Ectodermal cell (in vitro differentiated cells): ENCODE results near the gene GLIPR2.
A peak's percentile ranks its signal among the peaks of the same experiment; 100 is the strongest.

Experiments used
- H3K27ac ChIP-seq: 2 replicates; pipeline ENCODE4 v1.7.0; 2013; ENCODE audit warnings: mild to moderate bottlenecking, low read depth, low read length; ENCODE audit not compliant: insufficient read depth, poor library complexity, severe bottlenecking
- H3K27me3 ChIP-seq: 2 replicates; pipeline ENCODE4 v1.7.0; 2013; ENCODE audit warnings: mild to moderate bottlenecking, low read length; ENCODE audit not compliant: insufficient read depth, control insufficient read depth, poor library complexity, severe bottlenecking
- H3K36me3 ChIP-seq: one replicate; pipeline ENCODE4 v1.7.0; 2013; ENCODE audit warnings: low read length; ENCODE audit not compliant: control insufficient read depth, insufficient read depth
- H3K4me1 ChIP-seq: one replicate; pipeline ENCODE4 v1.7.0; 2013; ENCODE audit warnings: low read length; ENCODE audit not compliant: control insufficient read depth, insufficient read depth
- H3K4me3 ChIP-seq: 2 replicates; pipeline ENCODE4 v1.7.0; 2013; ENCODE audit warnings: low read depth, low read length, control low read depth; ENCODE audit not compliant: insufficient read depth
- H3K9me3 ChIP-seq: 2 replicates; pipeline ENCODE4 v1.7.0; 2013; ENCODE audit warnings: mild to moderate bottlenecking, low read length, moderate library complexity; ENCODE audit not compliant: control insufficient read depth
- WGBS, 2 experiments: methylation state at CpG; one replicate each; pipeline ENCODE4 v1.1.7; 2013; ENCODE audit warnings: missing lambda C conversion rate in 2 of 2; 5-methylcytosine and 5-hydroxymethylcytosine counted together

The GLIPR2 gene

GRCh38 chr9:36162211-36162738 lies 25.7 kb downstream of the GLIPR2 start:
- Histone ChIP-seq H3K4me1 (peaks cover 14% of the 10 kb centered on the region), H3K9me3 (no peaks in the 10 kb centered on the region), H3K4me3 (no peak overlapping the region), H3K36me3 (no peaks in the 10 kb centered on the region), H3K27me3 (no peaks in the 10 kb centered on the region), H3K27ac (peak overlapping the region; percentile 93)
- 80 to 84% methylated on average over 17 of the region's 17 CpGs for WGBS, 2 experiments

- WGBS, 2 experiments, result 9 to 14% methylated on average over 8 to 9 of the region's 9 CpGs
- Histone ChIP-seq H3K9me3 (no peaks in the 10 kb centered on the region), H3K4me3 (no peak overlapping the region), H3K4me1 (peaks cover 14% of the 10 kb centered on the region), H3K27ac (peak overlapping the region; percentile 93), H3K27me3 (no peaks in the 10 kb centered on the region), H3K36me3 (no peaks in the 10 kb centered on the region)
Measured at GRCh38 chr9:36163049-36163785, 26.7 kb downstream of the GLIPR2 start.

- H3K4me3 ChIP-seq, result no peak overlapping the region
- WGBS, 2 experiments, result 75 to 81% methylated on average over 4 of the region's 4 CpGs
- H3K9me3 ChIP-seq, result no peaks in the 10 kb centered on the region
- H3K36me3 ChIP-seq, result no peaks in the 10 kb centered on the region
- H3K27ac ChIP-seq, result peak overlapping the region; percentile 93
- H3K4me1 ChIP-seq, result peaks cover 14% of the 10 kb centered on the region
- H3K27me3 ChIP-seq, result no peaks in the 10 kb centered on the region
Measured at GRCh38 chr9:36163786-36164170, 27.2 kb downstream of the GLIPR2 start.

- no peaks in the 10 kb centered on the region for H3K27me3 ChIP-seq
- H3K36me3 ChIP-seq, result no peaks in the 10 kb centered on the region
- no peak overlapping the region for H3K27ac ChIP-seq
- no peak overlapping the region for H3K4me3 ChIP-seq
- peaks cover 14% of the 10 kb centered on the region for H3K4me1 ChIP-seq
- WGBS, 2 experiments, result 86 to 87% methylated on average over 6 of the region's 6 CpGs
- no peaks in the 10 kb centered on the region for H3K9me3 ChIP-seq
Measured at GRCh38 chr9:36164372-36164771, 27.8 kb downstream of the GLIPR2 start.

- no peaks in the 10 kb centered on the region for H3K9me3 ChIP-seq
- H3K4me3 ChIP-seq, result no peak overlapping the region
- no peak overlapping the region for H3K27ac ChIP-seq
- 67 to 69% methylated on average over 3 of the region's 3 CpGs for WGBS, 2 experiments
- no peaks in the 10 kb centered on the region for H3K27me3 ChIP-seq
- H3K36me3 ChIP-seq, result no peaks in the 10 kb centered on the region
- H3K4me1 ChIP-seq, result peaks cover 14% of the 10 kb centered on the region
Measured at GRCh38 chr9:36164989-36165388, 28.5 kb downstream of the GLIPR2 start.

GRCh38 chr9:36165826-36166167 lies 29.3 kb downstream of the GLIPR2 start:
- H3K27ac ChIP-seq, result no peak overlapping the region

GRCh38 chr9:36166168-36166927 lies 29.8 kb downstream of the GLIPR2 start:
- H3K27me3 ChIP-seq, result no peaks in the 10 kb centered on the region
- no peaks in the 10 kb centered on the region for H3K9me3 ChIP-seq
- no peaks in the 10 kb centered on the region for H3K36me3 ChIP-seq
- WGBS, 2 experiments, result 16 to 19% methylated on average over 58 of the region's 58 CpGs
- no peak overlapping the region for H3K27ac ChIP-seq
- H3K4me3 ChIP-seq, result no peak overlapping the region
- H3K4me1 ChIP-seq, result peaks cover 14% of the 10 kb centered on the region

More at GRCh38 chr9:36165826-36166167, 29.3 kb downstream of the GLIPR2 start:
- no peaks in the 10 kb centered on the region for H3K27me3 ChIP-seq
- H3K4me3 ChIP-seq, result no peak overlapping the region
- 81 to 85% methylated on average over 11 of the region's 12 CpGs for WGBS, 2 experiments
- H3K9me3 ChIP-seq, result no peaks in the 10 kb centered on the region
- no peaks in the 10 kb centered on the region for H3K36me3 ChIP-seq
- peaks cover 14% of the 10 kb centered on the region for H3K4me1 ChIP-seq

GRCh38 chr9:36169166-36169565 lies 32.6 kb downstream of the GLIPR2 start, which contains the start of gene CCIN:
Gene CCIN (plus strand): TSS chr9:36169388. CDS start chr9:36169503, 115 bp downstream.
- Histone ChIP-seq H3K9me3 (no peaks in the 10 kb centered on the region), H3K4me3 (no peak within 1 kb of the TSS), H3K36me3 (no peaks in the 10 kb centered on the region), H3K27me3 (no peaks in the 10 kb centered on the region), H3K27ac (no peak within 1 kb of the TSS), H3K4me1 (no peaks in the 10 kb centered on the region)
- 92 to 94% methylated on average over 6 of the region's 6 CpGs for WGBS, 2 experiments

- Histone ChIP-seq H3K27me3 (no peaks in the 10 kb centered on the region), H3K4me3 (no peak overlapping the region), H3K4me1 (no peaks in the 10 kb centered on the region), H3K36me3 (no peaks in the 10 kb centered on the region), H3K9me3 (no peaks in the 10 kb centered on the region), H3K27ac (no peak overlapping the region)
- WGBS, 2 experiments, result 95% methylated on average over 17 of the region's 17 CpGs
Measured at GRCh38 chr9:36169708-36170107, 33.2 kb downstream of the GLIPR2 start.

GRCh38 chr9:36170531-36170930 lies 34.0 kb downstream of the GLIPR2 start:
- H3K27me3 ChIP-seq, result no peaks in the 10 kb centered on the region
- H3K9me3 ChIP-seq, result no peaks in the 10 kb centered on the region
- no peak overlapping the region for H3K27ac ChIP-seq
- no peaks in the 10 kb centered on the region for H3K36me3 ChIP-seq
- H3K4me3 ChIP-seq, result no peak overlapping the region
- no peaks in the 10 kb centered on the region for H3K4me1 ChIP-seq
- WGBS, 2 experiments, result 95 to 96% methylated on average over 13 of the region's 13 CpGs
